Measurements from ENCODE around the gene MALRD1.

DNA sequence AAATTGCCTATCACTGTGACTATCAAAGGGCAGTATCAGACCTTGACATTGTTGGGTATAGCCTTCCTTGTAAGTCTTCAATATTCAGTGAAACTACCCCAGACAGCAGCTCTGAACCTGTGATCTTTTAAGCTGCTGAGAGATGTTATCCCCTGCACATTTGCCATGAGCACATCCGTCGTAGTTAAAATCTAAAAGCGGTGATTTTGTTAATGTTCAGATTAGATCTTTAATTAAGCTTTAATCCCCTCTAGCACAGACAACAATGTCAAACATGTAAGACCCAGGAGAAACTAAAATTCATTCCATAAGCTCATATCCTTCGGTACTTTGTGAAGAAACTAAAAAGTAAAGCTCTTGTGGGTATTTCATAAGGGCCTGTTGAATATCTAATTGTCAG lies 105.8 kb downstream of the MALRD1 start:
- no peak for TF ChIP-seq POLR2A (IDR thresholded peaks at IDR 0.05)
- TF ChIP-seq, protein P1, sequence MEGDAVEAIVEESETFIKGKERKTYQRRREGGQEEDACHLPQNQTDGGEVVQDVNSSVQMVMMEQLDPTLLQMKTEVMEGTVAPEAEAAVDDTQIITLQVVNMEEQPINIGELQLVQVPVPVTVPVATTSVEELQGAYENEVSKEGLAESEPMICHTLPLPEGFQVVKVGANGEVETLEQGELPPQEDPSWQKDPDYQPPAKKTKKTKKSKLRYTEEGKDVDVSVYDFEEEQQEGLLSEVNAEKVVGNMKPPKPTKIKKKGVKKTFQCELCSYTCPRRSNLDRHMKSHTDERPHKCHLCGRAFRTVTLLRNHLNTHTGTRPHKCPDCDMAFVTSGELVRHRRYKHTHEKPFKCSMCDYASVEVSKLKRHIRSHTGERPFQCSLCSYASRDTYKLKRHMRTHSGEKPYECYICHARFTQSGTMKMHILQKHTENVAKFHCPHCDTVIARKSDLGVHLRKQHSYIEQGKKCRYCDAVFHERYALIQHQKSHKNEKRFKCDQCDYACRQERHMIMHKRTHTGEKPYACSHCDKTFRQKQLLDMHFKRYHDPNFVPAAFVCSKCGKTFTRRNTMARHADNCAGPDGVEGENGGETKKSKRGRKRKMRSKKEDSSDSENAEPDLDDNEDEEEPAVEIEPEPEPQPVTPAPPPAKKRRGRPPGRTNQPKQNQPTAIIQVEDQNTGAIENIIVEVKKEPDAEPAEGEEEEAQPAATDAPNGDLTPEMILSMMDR (IDR thresholded peaks at IDR 0.05) = no peak
